ENCODE data around the gene FRMD5. TPM values are rescaled to one million over a fixed set of nuclear protein-coding genes. Genes with fewer than 3 reads are reported as not detected.
"Not testable (repeated sequence)": the region's sequence is repeated elsewhere in the genome, so short reads cannot be mapped to it uniquely, and the experiment has no call there.

The FRMD5 gene
- total RNA-seq, 1 donor from 2014 or later: 1.2 TPM

DNA sequence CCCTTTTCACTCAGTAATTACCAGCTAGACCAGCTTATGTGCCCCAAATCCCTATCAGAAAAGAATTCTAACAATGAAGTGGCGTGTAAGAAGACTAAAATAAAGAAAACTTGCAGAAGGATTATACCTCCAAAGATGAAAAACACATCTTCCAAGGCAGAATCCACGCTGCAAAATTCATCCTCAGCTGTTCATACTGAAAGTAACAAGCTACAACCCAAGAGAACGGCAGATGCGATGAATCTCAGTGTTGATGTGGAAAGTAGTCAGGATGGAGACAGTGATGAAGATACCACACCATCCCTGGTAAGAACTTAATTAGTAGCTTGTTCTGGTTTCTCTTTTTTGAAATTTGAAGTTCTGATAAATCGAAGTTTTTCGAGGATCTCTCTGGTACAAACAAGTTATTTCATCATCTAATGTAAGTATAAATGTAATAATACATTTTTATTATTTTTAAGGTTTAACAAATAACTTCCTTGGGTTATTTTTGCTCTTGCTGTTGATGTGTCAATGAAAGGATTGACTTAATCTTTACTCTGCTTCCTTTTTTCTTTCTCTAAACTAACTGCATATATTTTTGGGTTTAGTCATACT lies 366.9 kb downstream of the FRMD5 start:
- ATAC-seq (no peak), DNase-seq (no peak)
- Histone ChIP-seq H3K4me1 (peaks cover 25% of the 10 kb centered on the region), H3K9me3 (no peaks in the 10 kb centered on the region), H3K27me3 (no peaks in the 10 kb centered on the region), H3K27ac (no peak overlapping the region), H3K36me3 (no peaks in the 10 kb centered on the region), H3K4me3 (peak overlapping the region; percentile 71)
- intact Hi-C loops (cut with DNase I): no loop called here
- TF ChIP-seq, protein P1, sequence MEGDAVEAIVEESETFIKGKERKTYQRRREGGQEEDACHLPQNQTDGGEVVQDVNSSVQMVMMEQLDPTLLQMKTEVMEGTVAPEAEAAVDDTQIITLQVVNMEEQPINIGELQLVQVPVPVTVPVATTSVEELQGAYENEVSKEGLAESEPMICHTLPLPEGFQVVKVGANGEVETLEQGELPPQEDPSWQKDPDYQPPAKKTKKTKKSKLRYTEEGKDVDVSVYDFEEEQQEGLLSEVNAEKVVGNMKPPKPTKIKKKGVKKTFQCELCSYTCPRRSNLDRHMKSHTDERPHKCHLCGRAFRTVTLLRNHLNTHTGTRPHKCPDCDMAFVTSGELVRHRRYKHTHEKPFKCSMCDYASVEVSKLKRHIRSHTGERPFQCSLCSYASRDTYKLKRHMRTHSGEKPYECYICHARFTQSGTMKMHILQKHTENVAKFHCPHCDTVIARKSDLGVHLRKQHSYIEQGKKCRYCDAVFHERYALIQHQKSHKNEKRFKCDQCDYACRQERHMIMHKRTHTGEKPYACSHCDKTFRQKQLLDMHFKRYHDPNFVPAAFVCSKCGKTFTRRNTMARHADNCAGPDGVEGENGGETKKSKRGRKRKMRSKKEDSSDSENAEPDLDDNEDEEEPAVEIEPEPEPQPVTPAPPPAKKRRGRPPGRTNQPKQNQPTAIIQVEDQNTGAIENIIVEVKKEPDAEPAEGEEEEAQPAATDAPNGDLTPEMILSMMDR (IDR thresholded peaks at IDR 0.05): no peak

DNA sequence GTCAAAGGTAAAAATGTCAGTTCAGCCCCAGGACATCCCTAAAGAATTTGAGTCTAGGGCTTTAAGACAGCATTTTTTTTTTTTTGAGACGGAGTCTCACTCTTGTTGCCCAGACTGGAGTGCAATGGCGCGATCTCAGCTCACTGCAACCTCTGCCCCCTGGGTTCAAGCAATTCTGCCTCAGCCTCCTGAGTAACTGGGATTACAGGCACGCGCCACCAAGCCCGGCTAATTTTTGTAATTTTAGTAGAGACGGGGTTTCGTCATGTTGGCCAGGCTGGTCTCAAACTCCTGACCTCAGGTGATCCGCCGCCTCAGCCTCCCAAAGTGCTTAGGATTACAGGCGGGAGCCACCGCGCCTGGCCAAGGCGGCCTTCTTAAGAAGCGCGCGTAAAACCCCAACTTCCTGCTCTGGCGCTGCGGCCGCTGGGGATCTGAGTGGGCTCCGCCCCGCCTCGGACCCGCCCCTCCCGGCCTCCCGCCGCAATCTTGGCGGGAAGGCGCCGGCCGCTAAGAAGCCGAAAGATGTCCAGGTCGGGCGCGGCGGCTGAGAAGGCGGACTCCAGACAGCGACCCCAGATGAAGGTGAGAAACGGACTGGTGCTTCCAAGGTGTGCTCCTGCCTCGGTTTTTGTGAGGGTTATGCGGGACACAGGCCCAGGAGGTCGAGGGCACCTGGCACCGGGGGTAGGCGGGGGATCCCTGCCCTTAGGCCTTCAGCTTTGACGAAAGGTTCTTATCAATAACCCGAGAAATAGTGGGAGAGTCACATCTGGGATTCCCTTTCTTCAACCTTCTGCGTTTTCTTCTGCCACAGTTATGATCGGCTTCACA lies 368.3 kb downstream of the FRMD5 start, which contains the start of gene WDR76:
Gene WDR76 (plus strand): TSS at position 495 of the 834 bp plus-strand sequence. CDS start 31 bp downstream, at position 526.
- Histone ChIP-seq H3K4me1 (peaks cover 37% of the 10 kb centered on the region), H3K36me3 (no peaks in the 10 kb centered on the region), H3K27me3 (no peaks in the 10 kb centered on the region), H3K4me3 (peak within 1 kb of the TSS; percentile 71), H3K9me3 (no peaks in the 10 kb centered on the region), H3K27ac (peak within 1 kb of the TSS; percentile 67)
- TF ChIP-seq, protein P1 (IDR thresholded peaks at IDR 0.05): no peak
- ATAC-seq (peak; percentile 92), DNase-seq (peak; percentile 90)
- intact Hi-C loops (cut with DNase I): no loop called here

DNA sequence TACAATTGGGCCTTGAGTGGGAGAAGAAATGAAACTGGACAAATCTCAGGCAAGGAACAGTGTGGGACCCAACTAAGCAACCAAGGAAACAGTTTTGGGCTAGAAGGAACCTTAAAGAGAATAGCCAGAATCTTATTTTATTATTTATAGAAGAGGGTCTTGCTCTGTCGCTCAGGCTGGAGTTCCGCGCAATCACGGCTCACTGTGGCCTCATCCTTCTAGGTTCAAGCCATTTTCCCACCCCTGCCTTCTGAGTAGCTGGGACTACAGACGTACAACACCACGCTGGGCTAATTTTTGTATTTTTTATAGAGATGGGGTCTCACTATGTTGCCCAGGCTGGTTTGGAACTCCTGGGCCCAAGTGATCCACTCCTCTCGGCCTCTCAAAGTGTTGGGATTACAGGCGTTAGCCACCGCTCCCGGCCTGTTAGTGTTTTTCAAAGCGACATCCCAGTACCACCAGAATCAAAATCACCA lies 369.0 kb downstream of the FRMD5 start:
- Histone ChIP-seq H3K4me3 (peak overlapping the region; percentile 71), H3K36me3 (no peaks in the 10 kb centered on the region), H3K27me3 (no peaks in the 10 kb centered on the region), H3K9me3 (no peaks in the 10 kb centered on the region), H3K27ac (peak overlapping the region; percentile 67), H3K4me1 (peaks cover 37% of the 10 kb centered on the region)
- ATAC-seq: no peak
- DNase-seq: no peak
- intact Hi-C loops (cut with DNase I): no loop called here
- TF ChIP-seq, protein P1 (IDR thresholded peaks at IDR 0.05): no peak

DNA sequence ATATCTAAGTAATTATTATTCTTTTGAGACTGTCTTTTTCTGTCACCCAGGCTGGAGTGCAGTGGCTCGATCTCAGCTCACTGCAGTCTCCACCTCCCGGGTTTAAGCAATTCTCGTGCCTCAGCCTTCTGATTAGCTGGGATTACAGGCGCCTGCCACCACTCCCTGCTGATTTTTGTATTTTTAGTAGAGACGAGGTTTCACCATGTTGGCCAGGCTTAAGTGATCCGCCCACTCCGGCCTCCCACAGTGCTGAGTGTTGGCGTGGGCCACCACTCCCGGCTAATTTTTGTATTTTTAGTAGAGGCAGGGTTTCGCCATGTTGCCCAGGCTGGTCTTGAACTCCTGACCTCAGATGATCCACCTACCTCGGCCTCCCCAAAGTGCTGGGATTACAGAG lies 369.8 kb downstream of the FRMD5 start:
- H3K9me3 ChIP-seq; intact Hi-C loops (cut with DNase I); H3K27me3 ChIP-seq; H3K27ac ChIP-seq; H3K4me3 ChIP-seq; ATAC-seq; DNase-seq; H3K36me3 ChIP-seq: not testable (repeated sequence)
- H3K4me1 ChIP-seq: peaks cover 37% of the 10 kb centered on the region

DNA sequence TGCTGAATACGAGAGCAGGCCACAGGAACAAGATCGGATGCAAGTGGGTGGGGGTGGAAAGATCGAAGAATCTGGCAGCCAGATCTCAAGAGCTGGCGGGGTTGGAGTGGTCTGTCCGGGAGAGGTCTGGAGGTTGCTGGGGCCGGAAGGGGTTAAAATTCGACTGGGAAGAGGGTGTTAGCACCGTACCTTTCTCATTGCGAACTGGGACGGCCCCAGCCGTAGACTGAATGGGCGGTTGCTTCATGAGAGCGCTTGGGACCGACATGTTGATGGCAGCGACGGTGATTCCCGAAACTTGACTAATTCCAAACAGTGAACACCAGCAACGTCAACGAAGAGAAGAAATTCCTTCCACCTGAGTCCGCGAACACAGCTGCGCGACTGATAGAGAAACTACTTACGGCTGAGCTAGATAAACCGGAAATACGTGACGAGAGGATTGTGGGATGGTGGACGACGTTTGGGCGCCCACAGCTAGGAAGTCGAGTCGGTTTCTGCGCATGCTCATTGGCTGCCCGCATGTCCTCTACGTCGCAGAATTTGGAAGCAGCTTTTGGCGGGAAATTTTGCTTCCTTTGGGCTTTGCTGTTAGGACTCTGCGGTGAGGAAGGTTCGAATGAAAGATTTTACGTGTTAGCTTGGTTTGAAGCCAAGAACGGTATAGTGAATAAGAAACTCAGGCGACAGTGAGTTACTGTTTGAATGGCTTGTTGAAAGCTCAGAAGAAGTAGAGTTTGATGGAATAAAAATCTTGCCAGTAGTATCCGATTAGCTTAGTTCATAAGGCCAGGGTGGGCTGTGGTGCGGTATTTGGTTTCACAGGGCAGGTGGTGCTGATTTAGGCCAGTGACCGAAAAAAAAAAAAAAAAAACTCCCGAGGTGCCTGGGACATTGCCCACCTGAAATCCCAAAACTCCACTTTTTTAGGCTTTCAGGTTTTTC lies 370.5 kb downstream of the FRMD5 start, which contains the start of gene MFAP1:
Gene MFAP1 (minus strand): TSS at position 389 of the 945 bp plus-strand sequence. CDS start 121 bp downstream, at position 268.
- Histone ChIP-seq H3K27me3 (no peaks in the 10 kb centered on the region), H3K36me3 (no peaks in the 10 kb centered on the region), H3K27ac (peak within 1 kb of the TSS; percentile 90), H3K4me3 (peak within 1 kb of the TSS; percentile 78), H3K9me3 (no peaks in the 10 kb centered on the region), H3K4me1 (peaks cover 37% of the 10 kb centered on the region)
- DNase-seq: peak; percentile 95
- intact Hi-C loops (cut with DNase I): no loop called here
- TF ChIP-seq, protein P1 (IDR thresholded peaks at IDR 0.05): no peak
- peak; percentile 97 for ATAC-seq

Measured in upper lobe of right lung (tissue), 1 donor.